WI38 (cell line): ENCODE measurements around the gene ALKBH7.
"Not testable (repeated sequence)": the region's sequence is repeated elsewhere in the genome, so short reads cannot be mapped to it uniquely, and the experiment has no call there.

Source experiments
- H3K4me3 ChIP-seq: 2 replicates; pipeline ENCODE4 v1.5.1; 2011; ENCODE audit warnings: low read depth, mild to moderate bottlenecking, control low read depth, low read length
- CTCF ChIP-seq: IDR thresholded peaks from 2 replicates; pipeline ENCODE4 v1.5.1; 2012; ENCODE audit warnings: low read depth, mild to moderate bottlenecking, control low read depth, low read length

Gene ALKBH7

GRCh38 chr19:6393074-6393982, 20.7 kb downstream of the ALKBH7 start, which contains the start of gene GTF2F1:
GTF2F1 (minus strand) TSS chr19:6393164; CDS start chr19:6392995, 169 bp downstream.
- TF ChIP-seq CTCF: no peak
- H3K4me3 ChIP-seq: peak within 1 kb of the TSS; percentile 93

GRCh38 chr19:6393983-6394412, 21.4 kb downstream of the ALKBH7 start:
- no peak for TF ChIP-seq CTCF
- H3K4me3 ChIP-seq: peak overlapping the region; percentile 93

GRCh38 chr19:6394831-6395230, 22.2 kb downstream of the ALKBH7 start:
- H3K4me3 ChIP-seq: no peak overlapping the region
- TF ChIP-seq CTCF: no peak

GRCh38 chr19:6396305-6396704, 23.7 kb downstream of the ALKBH7 start:
- TF ChIP-seq CTCF: no peak
- H3K4me3 ChIP-seq: no peak overlapping the region

GRCh38 chr19:6400062-6400944, 27.7 kb downstream of the ALKBH7 start:
- H3K4me3 ChIP-seq: not testable (repeated sequence)

GRCh38 chr19:6402058-6402457, 29.5 kb downstream of the ALKBH7 start:
- no peak for TF ChIP-seq CTCF
- H3K4me3 ChIP-seq: no peak overlapping the region

GRCh38 chr19:6402837-6403608, 30.4 kb downstream of the ALKBH7 start:
- no peak overlapping the region for H3K4me3 ChIP-seq
- TF ChIP-seq CTCF: no peak
